Activated T-cell treated with anti-CD3 and anti-CD28 coated beads, Interleukin-2, amount 50 U/mL, for 1 hour (primary cell): ENCODE measurements around the gene EIF2S2.

Experiments used
- DNase-seq: peaks from one replicate; pipeline ENCODE4 v3.0.0-alpha.2; 2020

The EIF2S2 gene

GRCh38 chr20:34088305-34089174, 23.5 kb downstream of the EIF2S2 start:
- DNase-seq, result no peak

GRCh38 chr20:34085544-34086040, 26.5 kb downstream of the EIF2S2 start:
- no peak for DNase-seq

DNA sequence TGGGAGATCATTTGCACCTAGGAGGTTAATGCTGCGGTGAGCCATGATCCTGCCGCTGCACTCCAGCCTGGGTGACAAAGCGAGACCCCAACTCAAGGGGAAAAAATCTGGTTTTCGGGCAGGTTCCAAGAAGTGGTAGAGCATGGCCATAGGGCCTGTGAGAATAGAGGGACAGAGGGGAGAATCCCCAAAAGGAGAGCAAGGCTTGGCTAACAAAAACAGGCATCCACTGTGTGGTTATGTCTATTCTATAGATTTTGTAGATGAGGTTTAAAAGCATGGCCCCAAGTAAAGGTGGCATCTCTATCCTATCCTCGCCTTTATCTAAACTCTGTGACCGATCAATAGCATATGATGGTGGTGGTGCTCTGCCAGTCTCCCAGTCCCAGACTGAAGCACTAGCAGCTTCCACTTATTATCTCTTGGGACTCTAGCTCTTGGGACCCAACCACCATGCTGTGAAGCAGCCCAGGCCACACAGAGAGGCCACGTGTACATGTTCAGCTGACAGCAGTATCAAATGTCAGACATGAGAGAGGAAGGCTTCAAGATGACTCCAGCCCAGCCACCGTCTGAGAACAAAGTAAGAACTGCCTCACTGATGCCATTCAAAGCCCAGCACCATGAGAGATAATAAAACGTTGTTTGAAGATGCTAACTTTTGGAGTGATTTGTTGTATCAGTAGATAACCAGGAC, 27.7 kb downstream of the EIF2S2 start:
- no peak for DNase-seq

- no peak for DNase-seq
These were observed 28.3 kb downstream of the EIF2S2 start for GRCh38 chr20:34083781-34084180.

DNA sequence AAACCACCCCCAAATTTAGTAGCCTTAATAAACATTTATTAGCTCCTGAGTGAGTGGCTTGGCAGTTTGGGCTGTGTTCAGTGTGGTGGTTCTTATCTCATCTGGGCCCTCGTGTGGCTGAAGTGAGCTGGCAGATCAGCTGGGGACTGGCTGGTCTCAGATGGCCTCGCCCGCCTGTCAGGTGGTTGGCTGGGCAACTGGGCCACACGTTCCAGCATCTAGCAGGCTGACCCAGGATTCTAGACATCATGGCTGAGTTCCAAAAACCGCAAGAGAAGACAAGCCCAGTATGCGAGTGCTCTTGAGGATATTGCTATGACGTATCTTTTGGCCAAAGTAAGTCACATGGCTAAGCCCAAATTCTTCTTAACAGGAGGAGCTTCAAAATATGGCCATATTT, 28.9 kb downstream of the EIF2S2 start:
- no peak for DNase-seq

- DNase-seq, result no peak
These were observed 29.7 kb downstream of the EIF2S2 start for GRCh38 chr20:34082232-34082887.

- DNase-seq, result no peak
These were observed 32.2 kb downstream of the EIF2S2 start for GRCh38 chr20:34079818-34080217.

- no peak for DNase-seq
These were observed 33.5 kb downstream of the EIF2S2 start for GRCh38 chr20:34078540-34078939.

- no peak for DNase-seq
These were observed 35.1 kb downstream of the EIF2S2 start for GRCh38 chr20:34076952-34077351.

- DNase-seq, result no peak
These were observed 36.4 kb downstream of the EIF2S2 start for GRCh38 chr20:34075647-34076046.

DNA sequence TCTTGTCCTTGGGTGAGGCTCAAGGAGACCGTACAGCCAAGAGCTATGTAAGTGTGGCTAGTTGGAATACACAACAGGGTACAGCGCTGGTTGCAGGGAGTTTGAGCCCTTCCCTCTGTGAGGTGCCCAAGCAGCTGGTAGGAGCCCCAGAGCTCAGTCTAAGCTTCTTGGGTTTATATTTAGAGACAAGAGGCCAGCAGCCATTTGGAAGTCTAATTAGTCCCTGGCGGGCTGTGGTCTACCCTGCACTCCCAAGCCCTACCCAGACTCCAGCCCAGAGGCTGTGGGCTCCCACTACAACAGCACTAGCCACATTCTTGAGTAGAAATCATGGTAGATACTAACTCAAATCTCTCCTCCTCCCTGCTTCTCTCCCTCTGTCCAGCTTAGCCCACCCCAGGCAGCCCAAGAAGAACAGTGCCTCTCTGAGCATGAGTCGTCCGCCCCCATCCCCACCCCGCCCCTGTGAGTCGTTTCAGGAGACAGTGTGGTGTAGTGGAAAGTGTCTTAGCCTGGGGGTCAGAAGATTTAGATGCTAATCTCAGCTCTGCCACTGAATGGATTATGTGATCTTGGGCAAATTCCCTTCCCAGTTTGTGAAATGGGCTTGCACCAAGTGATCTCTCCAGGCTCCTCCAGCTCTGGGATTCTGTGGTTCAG, 37.8 kb downstream of the EIF2S2 start:
- no peak for DNase-seq

GRCh38 chr20:34072778-34073177, 39.3 kb downstream of the EIF2S2 start:
- DNase-seq, result no peak

GRCh38 chr20:34072076-34072475, 40.0 kb downstream of the EIF2S2 start:
- no peak for DNase-seq

- no peak for DNase-seq
These were observed 41.2 kb downstream of the EIF2S2 start for GRCh38 chr20:34070859-34071258.

DNA sequence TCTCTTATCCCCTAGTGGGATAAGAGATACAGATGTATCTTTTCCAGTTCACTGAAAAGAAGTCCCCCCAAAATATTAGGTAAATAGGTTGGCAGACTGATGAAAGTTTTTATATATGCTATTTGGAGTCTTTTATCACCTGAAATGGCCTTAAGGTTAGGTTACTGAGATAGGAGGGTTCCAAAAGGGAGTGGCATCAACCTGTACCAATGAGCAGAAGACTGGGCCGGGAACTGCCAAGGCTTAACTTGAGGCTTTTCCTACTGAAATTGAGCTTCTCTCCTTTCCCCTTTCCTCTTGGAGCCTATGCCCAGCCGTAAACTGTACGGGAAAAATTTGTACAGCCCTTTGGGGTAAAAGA, 42.0 kb downstream of the EIF2S2 start:
- no peak for DNase-seq

DNA sequence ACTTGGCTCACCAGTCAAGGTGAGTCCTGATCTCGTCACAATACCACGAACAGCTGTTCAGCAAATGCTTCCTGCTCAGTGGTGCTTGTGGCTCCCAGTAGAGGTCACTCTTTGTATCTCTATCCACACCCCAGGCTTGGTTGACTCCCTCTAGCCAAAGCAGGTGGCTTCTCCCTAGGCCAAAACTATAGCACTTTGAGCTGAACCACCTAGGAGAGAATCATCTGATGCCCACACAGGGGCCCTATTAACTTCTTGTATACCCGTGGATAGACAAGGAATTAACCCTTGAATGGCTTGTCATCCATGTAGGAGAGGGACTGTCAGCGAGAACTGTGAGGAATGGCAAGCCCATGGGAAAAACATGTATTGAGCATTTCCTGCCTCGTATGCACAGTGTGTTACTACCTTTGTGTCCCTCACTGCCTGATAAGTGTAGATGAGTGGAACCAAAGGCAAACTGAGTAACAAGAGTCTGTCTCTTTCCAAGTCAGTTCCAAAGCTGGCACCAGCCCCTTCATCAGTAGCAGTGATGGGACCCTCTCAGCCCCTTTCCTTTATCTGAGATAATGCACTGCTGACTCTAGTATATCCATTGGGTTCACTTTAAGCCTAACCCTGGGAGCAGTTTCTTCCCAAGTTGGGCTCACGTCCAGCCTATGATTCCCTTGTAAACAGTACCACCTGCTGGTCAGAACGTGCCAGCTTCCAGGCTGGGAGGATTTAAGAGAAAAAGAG, 42.5 kb downstream of the EIF2S2 start:
- peak; percentile 65 for DNase-seq

DNA sequence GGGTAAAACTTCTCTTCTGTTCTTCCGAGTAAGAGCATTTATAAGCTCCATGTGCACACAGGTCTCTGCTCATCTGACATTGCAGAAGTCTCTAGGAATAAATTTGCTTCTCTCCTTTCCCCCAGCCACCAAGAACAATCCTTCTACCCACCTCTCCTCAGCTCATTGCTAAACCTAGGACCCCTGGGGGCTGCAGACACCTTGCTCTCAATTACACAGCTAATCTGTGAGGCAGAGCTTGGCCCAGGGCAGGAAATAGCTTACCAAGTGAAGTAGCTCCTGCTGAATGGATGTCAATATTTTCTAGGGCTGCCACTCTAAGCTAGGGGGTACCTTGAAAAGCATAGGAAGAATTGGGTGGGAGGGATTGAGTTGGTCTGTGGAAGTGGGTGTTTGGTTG, 44.0 kb downstream of the EIF2S2 start:
- no peak for DNase-seq

DNA sequence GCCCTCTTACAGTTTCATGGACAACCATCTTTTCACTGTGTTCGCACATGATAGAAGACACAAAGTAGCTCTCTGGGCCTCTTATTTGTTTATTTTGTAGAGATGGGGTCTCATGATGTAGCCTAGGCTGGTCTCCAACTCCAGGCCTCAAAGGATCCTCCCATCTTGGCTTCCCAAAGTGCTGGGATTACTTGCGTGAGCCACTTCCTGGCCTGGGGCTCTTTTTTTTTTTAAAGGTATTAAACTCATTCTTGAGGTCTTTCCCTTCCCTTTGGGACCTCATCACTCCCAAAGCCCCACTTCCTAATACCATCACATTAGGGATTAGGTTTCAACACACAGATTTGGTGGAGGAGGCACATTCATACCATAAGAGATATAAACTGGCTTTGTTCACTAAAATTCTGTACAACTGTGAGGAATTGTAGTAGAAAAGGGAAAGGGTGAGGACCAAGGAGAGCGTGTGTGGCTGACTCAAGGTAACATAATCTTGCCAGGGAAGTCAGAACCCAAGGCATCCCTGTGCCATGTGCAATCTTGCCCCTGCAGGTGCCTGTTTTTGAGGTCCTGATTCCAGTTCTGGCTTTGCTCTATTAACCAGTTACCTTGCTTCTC, 45.5 kb downstream of the EIF2S2 start:
- DNase-seq, result no peak

DNA sequence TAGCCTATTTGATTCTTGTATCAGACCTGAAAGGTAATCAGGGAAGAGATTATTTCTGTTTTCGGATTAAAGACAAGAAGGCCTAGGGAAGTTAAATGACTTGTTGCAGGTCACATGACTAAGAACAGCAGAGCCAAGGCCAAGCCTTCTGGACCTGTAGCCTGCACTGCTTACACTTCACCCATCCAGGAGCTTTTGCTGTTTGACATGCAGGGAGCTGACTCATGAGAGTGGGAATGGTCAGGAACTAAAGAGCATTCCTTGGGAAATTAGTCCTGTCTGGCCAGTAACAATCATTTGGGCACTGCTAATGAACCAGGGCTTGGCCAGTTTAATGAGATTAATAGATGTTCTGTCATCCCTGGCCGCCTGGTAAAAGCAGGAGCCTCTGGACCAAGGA, 46.8 kb downstream of the EIF2S2 start:
- DNase-seq, result no peak

GRCh38 chr20:34064286-34064685, 47.8 kb downstream of the EIF2S2 start:
- DNase-seq, result no peak

DNA sequence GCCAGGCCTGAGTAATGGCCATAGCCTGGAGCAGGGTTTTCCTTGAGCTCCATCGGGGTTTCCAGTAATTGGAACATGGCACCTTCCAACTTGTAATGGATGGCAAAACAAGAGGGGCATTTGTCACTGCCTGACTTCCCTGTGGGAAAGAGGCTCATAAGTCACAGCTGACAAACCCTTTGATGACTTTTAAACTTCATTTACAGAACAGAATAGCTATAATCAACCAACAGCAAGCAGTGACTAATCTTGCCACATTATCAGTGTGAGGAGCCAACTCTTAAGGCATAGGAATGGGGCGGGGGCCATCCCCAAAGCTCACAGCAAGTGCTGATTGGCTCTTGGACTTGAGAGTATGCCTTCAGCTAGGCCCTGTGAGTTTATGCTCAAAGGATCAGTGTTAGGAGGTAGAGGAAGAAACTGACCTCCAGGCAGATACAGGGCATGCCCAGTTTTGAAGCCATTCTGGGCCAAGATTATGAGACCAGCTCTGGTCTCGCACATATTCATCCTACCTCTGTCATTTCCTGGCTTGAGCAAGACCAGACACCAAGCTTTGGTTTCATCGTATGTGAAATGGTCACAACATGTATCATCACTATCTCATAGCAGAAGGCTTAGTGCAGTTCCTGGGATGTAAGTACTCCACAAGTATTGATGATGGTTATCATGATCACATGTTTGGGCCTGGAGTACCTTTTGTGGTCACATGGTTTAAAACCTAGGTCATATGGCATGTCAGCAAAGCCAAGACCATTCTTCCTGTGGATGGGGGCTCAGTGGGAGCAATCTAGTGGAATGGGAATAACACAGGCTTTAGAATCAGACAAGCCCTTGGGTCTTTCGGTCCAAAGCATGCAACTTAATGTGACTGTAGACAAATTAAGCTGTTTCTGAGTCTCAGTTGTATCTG, 49.2 kb downstream of the EIF2S2 start:
- no peak for DNase-seq
